H9 (cell line): ENCODE measurements around the gene HNRNPF. TPM values are rescaled to one million over a fixed set of nuclear protein-coding genes. Genes with fewer than 3 reads are reported as not detected.

Source experiments
- DNase-seq: peaks from one replicate; pipeline ENCODE4 v3.0.0-alpha.2; 2017
- H2AFZ ChIP-seq: one replicate; pipeline ENCODE4 v1.6.1; 2013; ENCODE audit warnings: mild to moderate bottlenecking, low read length, control low read depth, moderate library complexity
- H2AK5ac ChIP-seq: 2 replicates; pipeline ENCODE4 v1.6.1; 2013; ENCODE audit warnings: low read length, control low read depth, mixed read lengths; ENCODE audit not compliant: insufficient read length
- H2BK120ac ChIP-seq: one replicate; pipeline ENCODE4 v1.6.1; 2013; ENCODE audit warnings: low read depth, mild to moderate bottlenecking, low read length, control low read depth, inconsistent platforms; ENCODE audit not compliant: poor library complexity, severe bottlenecking
- H2BK12ac ChIP-seq: 2 replicates; pipeline ENCODE4 v1.6.1; 2013; ENCODE audit warnings: low read length, control low read depth, mixed read lengths, low read depth; ENCODE audit not compliant: insufficient read length
- H2BK15ac ChIP-seq: 2 replicates; pipeline ENCODE4 v1.6.1; 2013; ENCODE audit warnings: low read depth, low read length, control low read depth
- H2BK20ac ChIP-seq: one replicate; pipeline ENCODE4 v1.6.1; 2013; ENCODE audit warnings: low read depth, mild to moderate bottlenecking, low read length, control low read depth, inconsistent platforms; ENCODE audit not compliant: poor library complexity, severe bottlenecking
- H2BK5ac ChIP-seq: 2 replicates; pipeline ENCODE4 v1.6.1; 2013; ENCODE audit warnings: low read length, control low read depth, mixed read lengths; ENCODE audit not compliant: insufficient read length
- H3K14ac ChIP-seq: 2 replicates; pipeline ENCODE4 v1.6.1; 2013; ENCODE audit warnings: low read length, control low read depth; ENCODE audit not compliant: insufficient read depth
- H3K18ac ChIP-seq: 2 replicates; pipeline ENCODE4 v1.6.1; 2013; ENCODE audit warnings: low read depth, mild to moderate bottlenecking, mixed read lengths, low read length, control low read depth; ENCODE audit not compliant: insufficient read length
- H3K23ac ChIP-seq: 2 replicates; pipeline ENCODE4 v1.6.1; 2013; ENCODE audit warnings: low read length, control low read depth, mixed read lengths, low read depth; ENCODE audit not compliant: insufficient read length
- H3K23me2 ChIP-seq: 2 replicates; pipeline ENCODE4 v1.6.1; 2013; ENCODE audit warnings: low read depth, mild to moderate bottlenecking, mixed read lengths, low read length, control low read depth; ENCODE audit not compliant: insufficient read length, poor library complexity, severe bottlenecking
- H3K27ac ChIP-seq: 2 replicates; pipeline ENCODE4 v1.5.1; 2013; ENCODE audit warnings: low read length, control low read depth, mixed read lengths, low read depth; ENCODE audit not compliant: insufficient read length
- H3K27me3 ChIP-seq: 2 replicates; pipeline ENCODE4 v1.6.1; 2013; ENCODE audit warnings: low read length, control low read depth, inconsistent platforms; ENCODE audit not compliant: insufficient read depth
- H3K4ac ChIP-seq: 2 replicates; pipeline ENCODE4 v1.6.1; 2013; ENCODE audit warnings: low read depth, mild to moderate bottlenecking, control low read depth, inconsistent platforms, low read length, moderate library complexity
- H3K4me1 ChIP-seq: 2 replicates; pipeline ENCODE4 v1.6.1; 2013; ENCODE audit warnings: low read length, control low read depth, inconsistent platforms; ENCODE audit not compliant: insufficient read depth
- H3K4me2 ChIP-seq: 2 replicates; pipeline ENCODE4 v1.6.1; 2013; ENCODE audit warnings: low read length, control low read depth, mixed read lengths; ENCODE audit not compliant: insufficient read length, insufficient read depth
- H3K56ac ChIP-seq: 2 replicates; pipeline ENCODE4 v1.6.1; 2013; ENCODE audit warnings: low read depth, mild to moderate bottlenecking, mixed read lengths, low read length, control low read depth; ENCODE audit not compliant: insufficient read length
- H3K79me1 ChIP-seq: 2 replicates; pipeline ENCODE4 v1.6.1; 2013; ENCODE audit warnings: low read depth, mild to moderate bottlenecking, moderate library complexity, low read length, control low read depth, inconsistent platforms; ENCODE audit not compliant: insufficient read depth, poor library complexity, severe bottlenecking
- H3K79me2 ChIP-seq: 2 replicates; pipeline ENCODE4 v1.6.1; 2013; ENCODE audit warnings: low read length, control low read depth, inconsistent platforms; ENCODE audit not compliant: insufficient read depth
- H3K9ac ChIP-seq: 2 replicates; pipeline ENCODE4 v1.6.1; 2013; ENCODE audit warnings: low read length, control low read depth, mixed read lengths; ENCODE audit not compliant: insufficient read length; ENCODE audit errors: extremely low read depth
- H3K9me3 ChIP-seq: one replicate; pipeline ENCODE4 v1.6.1; 2013; ENCODE audit warnings: low read depth, low read length, inconsistent platforms; ENCODE audit not compliant: control insufficient read depth
- H3T11ph ChIP-seq: one replicate; pipeline ENCODE4 v1.6.1; 2013; ENCODE audit warnings: mild to moderate bottlenecking, low read length, control low read depth, inconsistent platforms
- H4K20me1 ChIP-seq: one replicate; pipeline ENCODE4 v1.6.1; 2013; ENCODE audit not compliant: control insufficient read depth, insufficient read length, insufficient read depth
- H4K5ac ChIP-seq: 2 replicates; pipeline ENCODE4 v1.6.1; 2013; ENCODE audit warnings: low read depth, mild to moderate bottlenecking, mixed read lengths, low read length, control low read depth; ENCODE audit not compliant: insufficient read length
- H4K8ac ChIP-seq: replicated peaks from 2 replicates; pipeline ENCODE4 v1.6.1; 2013; ENCODE audit warnings: low read length, control low read depth, mixed read lengths, low read depth; ENCODE audit not compliant: insufficient read length
- H4K91ac ChIP-seq: 2 replicates; pipeline ENCODE4 v1.6.1; 2013; ENCODE audit warnings: low read depth, mild to moderate bottlenecking, moderate library complexity, mixed read lengths, low read length, control low read depth; ENCODE audit not compliant: insufficient read length
- H3K27ac Mint-ChIP-seq, 3 experiments: 2 replicates in 2 of 3; 3 replicates in 1 of 3; pipeline ENCODE4 v1.8.0; 2020 to 2021; ENCODE audit warnings: mixed read lengths in 3 of 3, mild to moderate bottlenecking in 1 of 3, moderate library complexity in 1 of 3
- H3K27me3 Mint-ChIP-seq: 2 replicates; pipeline ENCODE4 v1.8.0; 2021; ENCODE audit warnings: low read depth, mild to moderate bottlenecking, moderate library complexity, mixed read lengths
- H3K36me3 Mint-ChIP-seq, 3 experiments: 2 replicates in 2 of 3; 3 replicates in 1 of 3; pipeline ENCODE4 v1.8.0; 2020 to 2021; ENCODE audit warnings: low read depth in 3 of 3, mixed read lengths in 3 of 3; ENCODE audit not compliant: insufficient read depth in 1 of 3
- H3K4me1 Mint-ChIP-seq, 2 experiments: 2 replicates each; pipeline ENCODE4 v1.8.0; 2020; ENCODE audit warnings: mixed read lengths in 2 of 2
- H3K4me3 Mint-ChIP-seq, 2 experiments: 2 replicates in 1 of 2; 3 replicates in 1 of 2; pipeline ENCODE4 v1.8.0; 2020 to 2021; ENCODE audit warnings: mild to moderate bottlenecking in 2 of 2, mixed read lengths in 2 of 2, moderate library complexity in 1 of 2
- H3K9me3 Mint-ChIP-seq, 2 experiments: 2 replicates in 1 of 2; 3 replicates in 1 of 2; pipeline ENCODE4 v1.8.0; 2020; ENCODE audit warnings: mild to moderate bottlenecking in 2 of 2, mixed read lengths in 2 of 2, moderate library complexity in 1 of 2
- WGBS: extraction: QIAGEN DNeasy Blood & Tissue Kit; methylation state at CpG from one replicate; pipeline ENCODE4 v1.1.7; 2013; ENCODE audit warnings: missing lambda C conversion rate, low lambda C conversion rate, mixed read lengths; ENCODE audit not compliant: insufficient read length; ENCODE audit errors: extremely low coverage; 5-methylcytosine and 5-hydroxymethylcytosine counted together
- total RNA-seq: library from RNA; stranded (reverse); gene quantifications from 2 replicates; pipeline ENCODE4 v1.2.1, GENCODE V29; 2021
- TF ChIP-seq, protein P1 (sequence below): fragments of 200-600 bp; sonication (generic); conservative IDR thresholded peaks from 3 replicates; pipeline ENCODE4 v1.8.0; 2021; ENCODE audit warnings: antibody characterized with exemption, mild to moderate bottlenecking

Gene HNRNPF
- total RNA-seq, 1 experiment from 2014 or later = 411 TPM

DNA sequence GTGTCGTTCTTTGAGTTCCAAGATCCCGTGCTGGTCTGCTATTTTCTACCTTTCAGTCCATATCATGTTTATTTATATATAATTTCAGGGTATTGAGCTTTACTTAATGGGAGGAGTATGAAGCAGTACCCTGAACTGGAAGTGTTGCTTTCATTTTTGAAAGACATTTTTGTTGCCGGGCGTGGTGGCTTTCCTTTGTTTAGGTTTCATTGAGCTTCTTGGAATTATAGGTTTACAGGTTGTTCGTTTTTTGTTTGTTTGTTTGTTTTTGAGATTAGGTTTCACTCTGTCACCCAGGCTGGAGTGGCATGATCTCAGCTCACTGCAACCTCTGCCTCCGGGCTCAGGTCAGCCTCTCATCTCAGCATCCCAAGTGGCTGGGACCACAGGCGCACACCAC, 35.3 kb upstream of the HNRNPF start:
- Histone ChIP-seq H2BK15ac (no peak overlapping the region), H3K27me3 (no peaks in the 10 kb centered on the region), H2BK20ac (no peak overlapping the region), H3K4ac (no peak overlapping the region), H3K79me2 (no peaks in the 10 kb centered on the region), H4K91ac (no peak overlapping the region), H3K56ac (no peak overlapping the region), H4K5ac (no peak overlapping the region), H3K23ac (no peak overlapping the region), H3K9me3 (peaks cover 6% of the 10 kb centered on the region), H3K23me2 (no peaks in the 10 kb centered on the region), H2BK120ac (no peak overlapping the region), H3K27ac (no peak overlapping the region), H2AFZ (no peak overlapping the region), H3K79me1 (no peaks in the 10 kb centered on the region), H2BK5ac (no peak overlapping the region), H2BK12ac (no peak overlapping the region), H3K9ac (no peak overlapping the region), H3T11ph (no peak overlapping the region), H4K8ac (no peak overlapping the region), H4K20me1 (no peaks in the 10 kb centered on the region), H3K4me1 (no peaks in the 10 kb centered on the region), H2AK5ac (no peak overlapping the region), H3K18ac (no peak overlapping the region), H3K14ac (no peak overlapping the region), H3K4me2 (no peak overlapping the region)
- no peak overlapping the region for H3K4me3 Mint-ChIP-seq
- peaks cover 11 to 22% (median 13%) of the 10 kb centered on the region in 3 experiments for H3K36me3 Mint-ChIP-seq
- peaks cover 24 to 27% of the 10 kb centered on the region in 2 experiments for H3K9me3 Mint-ChIP-seq
- no peaks in the 10 kb centered on the region for H3K4me1 Mint-ChIP-seq
- WGBS = no CpG with 5 or more reads among the region's 7 CpGs
- no peak for DNase-seq
- TF ChIP-seq, protein P1, sequence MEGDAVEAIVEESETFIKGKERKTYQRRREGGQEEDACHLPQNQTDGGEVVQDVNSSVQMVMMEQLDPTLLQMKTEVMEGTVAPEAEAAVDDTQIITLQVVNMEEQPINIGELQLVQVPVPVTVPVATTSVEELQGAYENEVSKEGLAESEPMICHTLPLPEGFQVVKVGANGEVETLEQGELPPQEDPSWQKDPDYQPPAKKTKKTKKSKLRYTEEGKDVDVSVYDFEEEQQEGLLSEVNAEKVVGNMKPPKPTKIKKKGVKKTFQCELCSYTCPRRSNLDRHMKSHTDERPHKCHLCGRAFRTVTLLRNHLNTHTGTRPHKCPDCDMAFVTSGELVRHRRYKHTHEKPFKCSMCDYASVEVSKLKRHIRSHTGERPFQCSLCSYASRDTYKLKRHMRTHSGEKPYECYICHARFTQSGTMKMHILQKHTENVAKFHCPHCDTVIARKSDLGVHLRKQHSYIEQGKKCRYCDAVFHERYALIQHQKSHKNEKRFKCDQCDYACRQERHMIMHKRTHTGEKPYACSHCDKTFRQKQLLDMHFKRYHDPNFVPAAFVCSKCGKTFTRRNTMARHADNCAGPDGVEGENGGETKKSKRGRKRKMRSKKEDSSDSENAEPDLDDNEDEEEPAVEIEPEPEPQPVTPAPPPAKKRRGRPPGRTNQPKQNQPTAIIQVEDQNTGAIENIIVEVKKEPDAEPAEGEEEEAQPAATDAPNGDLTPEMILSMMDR = no peak
- H3K27ac Mint-ChIP-seq = no peak overlapping the region
- H3K27me3 Mint-ChIP-seq = peaks cover 3% of the 10 kb centered on the region
